GM18511 (cell line): Measurements from ENCODE around the gene ASB3.
A peak's percentile ranks its signal among the peaks of the same experiment; 100 is the strongest.
"Not testable (repeated sequence)": the region's sequence is repeated elsewhere in the genome, so short reads cannot be mapped to it uniquely, and the experiment has no call there.

Experiments
- ATAC-seq: cut with Tn5 transposase; IDR thresholded peaks from one replicate; pipeline ENCODE4 v1.9.1; 2021; ENCODE audit warnings: mild to moderate bottlenecking, moderate library complexity; ENCODE audit not compliant: unreplicated experiment

The ASB3 gene

GRCh38 chr2:53786705-53787613 lies at the start of gene ASB3, which contains the start of gene ERLEC1:
Gene ASB3 (minus strand): TSS chr2:53786953. CDS start chr2:53765572, 21,381 bp downstream.
Gene ERLEC1 (plus strand): TSS chr2:53787044. CDS start chr2:53787211, 167 bp downstream.
- peak; percentile 96 for ATAC-seq

DNA sequence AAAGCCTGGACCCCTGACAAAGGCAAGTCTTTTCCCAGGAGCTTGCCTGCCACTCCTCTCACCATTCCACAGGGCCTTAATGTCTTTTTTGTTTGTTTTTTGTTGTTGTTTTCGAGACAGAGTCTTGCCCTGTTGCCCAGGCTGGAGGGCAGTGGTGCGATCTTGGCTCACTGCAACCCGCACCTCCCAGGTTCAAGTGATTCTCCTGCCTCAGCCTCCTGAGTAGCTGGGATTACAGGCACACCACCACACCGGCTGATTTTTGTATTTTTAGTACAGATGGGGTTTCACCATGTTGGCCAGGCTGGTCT lies 43.2 kb upstream of the ASB3 start:
- not testable (repeated sequence) for ATAC-seq

DNA sequence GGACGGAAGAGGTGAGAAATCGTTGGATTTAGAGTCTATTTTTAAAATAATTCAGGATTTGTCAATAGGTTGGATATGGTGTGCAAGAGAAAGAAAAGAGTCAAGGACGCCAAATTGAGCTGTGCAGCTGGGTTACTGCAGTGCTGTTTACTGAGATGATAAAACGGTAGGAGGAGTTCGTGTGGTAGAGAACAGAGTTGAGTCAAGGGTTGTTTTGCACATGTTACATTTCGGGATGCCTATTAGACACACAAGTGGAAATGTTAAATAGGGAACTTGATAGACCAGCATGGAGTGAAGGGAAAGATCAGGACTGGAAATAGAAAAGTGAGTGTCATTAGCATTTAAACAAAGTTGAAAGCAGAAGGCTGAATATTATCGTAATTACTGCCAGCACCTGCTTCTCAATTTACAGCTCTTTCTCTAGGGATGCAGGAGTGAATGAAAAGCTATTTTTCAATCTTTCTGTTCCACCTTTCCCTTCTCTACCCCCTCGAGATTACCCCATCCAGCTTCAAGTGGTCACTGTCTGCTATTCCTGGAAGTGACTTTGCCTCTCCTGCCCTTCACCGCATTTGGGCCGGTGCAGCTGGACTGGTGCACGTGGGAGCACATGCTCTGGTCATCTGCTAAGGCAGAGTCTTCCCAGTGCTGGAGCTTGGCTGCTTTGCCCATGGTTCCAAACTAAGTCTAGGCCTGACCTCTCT lies 42.7 kb upstream of the ASB3 start:
- no peak for ATAC-seq

- no peak for ATAC-seq
These were observed 41.6 kb upstream of the ASB3 start for GRCh38 chr2:53828331-53828730.

- no peak for ATAC-seq
These were observed 40.8 kb upstream of the ASB3 start for GRCh38 chr2:53827398-53828175.

- no peak for ATAC-seq
These were observed 40.0 kb upstream of the ASB3 start for GRCh38 chr2:53826587-53827397.

DNA sequence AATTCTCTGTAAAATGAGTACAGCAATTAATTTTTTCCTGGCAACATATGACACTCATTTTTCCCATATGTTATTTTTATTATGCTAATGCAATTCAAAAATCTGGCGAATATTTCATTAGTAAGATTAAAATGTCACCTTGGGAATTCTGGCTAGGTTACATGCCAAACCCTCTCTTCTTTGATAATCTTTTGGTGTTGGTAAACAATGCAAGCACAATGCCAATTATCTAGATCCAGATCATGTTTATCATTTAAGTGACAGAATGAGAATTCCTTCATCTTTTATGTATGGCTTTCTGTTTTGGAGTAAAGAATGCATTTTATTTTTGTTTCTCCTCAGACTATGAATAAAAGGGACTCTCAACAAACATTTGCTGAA lies 39.3 kb upstream of the ASB3 start:
- ATAC-seq = no peak

GRCh38 chr2:53823639-53824038 lies 36.9 kb upstream of the ASB3 start:
- not testable (repeated sequence) for ATAC-seq

DNA sequence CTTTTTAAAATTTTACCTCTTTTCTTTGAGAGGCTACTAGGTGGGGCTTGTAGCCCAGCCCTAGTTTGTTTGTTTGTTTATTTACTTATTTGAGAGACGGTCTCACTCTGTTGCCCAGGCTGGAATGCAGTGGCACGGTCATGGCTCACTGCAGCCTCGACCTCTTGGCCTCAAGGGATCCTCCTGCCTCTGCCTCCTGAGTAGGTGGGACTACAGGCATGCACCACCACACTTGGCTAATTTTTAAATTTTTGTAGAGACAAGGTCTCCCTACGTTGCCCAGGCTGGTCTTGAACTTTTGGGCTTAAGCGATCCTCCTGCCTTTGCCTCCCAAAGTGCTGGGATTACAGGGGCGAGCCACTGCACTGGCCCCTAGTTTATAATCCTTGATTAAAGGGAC lies 35.1 kb upstream of the ASB3 start:
- ATAC-seq = no peak

- ATAC-seq = no peak
These were observed 34.0 kb upstream of the ASB3 start for GRCh38 chr2:53820711-53821110.

DNA sequence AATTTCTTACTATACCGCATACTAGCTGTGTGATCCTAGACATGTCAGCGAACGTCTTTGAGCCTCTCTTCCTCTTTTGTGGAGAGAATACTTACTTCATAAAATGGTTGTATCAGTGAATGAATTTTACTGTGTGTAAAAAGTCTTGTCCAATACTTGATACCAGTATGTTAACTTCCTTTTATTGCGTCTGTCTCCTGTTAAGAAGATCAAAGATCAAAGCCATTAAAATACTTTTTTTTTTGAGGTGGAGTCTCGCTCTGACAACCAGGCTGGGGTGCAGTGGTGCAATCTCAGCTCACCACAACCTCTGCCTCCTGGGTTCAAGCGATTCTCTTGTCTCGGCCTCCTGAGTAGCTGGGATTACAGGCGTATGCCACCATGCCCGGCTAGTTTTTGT lies 33.3 kb upstream of the ASB3 start:
- no peak for ATAC-seq

GRCh38 chr2:53819634-53820033 lies 32.9 kb upstream of the ASB3 start:
- no peak for ATAC-seq

DNA sequence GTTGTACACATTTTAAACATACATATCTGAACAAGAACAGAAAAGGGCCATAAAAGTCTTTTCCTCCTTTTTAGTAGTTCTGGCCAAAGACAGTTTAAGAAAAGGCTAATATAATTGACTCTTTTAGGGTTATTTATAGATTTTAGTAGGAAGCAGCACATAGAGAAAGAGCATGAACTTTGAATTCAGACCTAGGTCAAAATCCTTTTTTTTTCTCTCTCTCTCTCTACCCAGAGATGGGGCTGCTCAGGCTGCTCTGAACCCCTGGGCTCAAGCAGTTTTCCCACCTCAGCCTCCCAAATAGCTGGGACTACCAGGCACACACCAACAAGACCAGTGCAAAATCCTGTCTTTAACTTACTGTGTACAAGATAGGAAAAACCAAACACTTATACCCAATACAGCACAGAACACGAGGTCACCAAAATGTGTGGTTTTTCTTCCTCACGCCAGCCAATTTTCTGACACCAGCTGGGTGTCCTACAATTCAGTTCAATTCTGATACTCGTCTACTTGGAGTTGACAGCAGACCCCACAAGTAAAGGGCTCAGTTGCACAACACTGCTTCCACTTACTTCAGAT lies 32.2 kb upstream of the ASB3 start:
- no peak for ATAC-seq

DNA sequence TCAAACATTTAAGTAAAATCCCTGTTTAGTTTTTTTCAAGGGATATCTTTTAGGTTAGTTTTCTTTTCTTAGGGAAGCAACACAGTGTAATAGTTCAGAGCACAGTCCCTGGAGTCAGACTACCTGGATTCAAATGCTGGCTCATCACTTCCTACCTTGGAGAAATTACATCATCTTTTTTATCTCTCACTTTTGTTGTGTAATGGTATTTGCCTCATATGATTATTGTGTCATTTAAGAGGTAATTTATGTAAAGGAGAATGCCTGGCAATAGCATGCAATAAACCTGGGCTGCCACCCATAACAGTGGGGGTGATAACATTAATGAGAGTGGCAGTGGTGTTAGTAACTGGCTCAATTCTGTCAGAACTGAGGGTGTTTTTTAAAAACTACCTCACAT lies 26.4 kb upstream of the ASB3 start:
- no peak for ATAC-seq

GRCh38 chr2:53811601-53812000 lies 24.8 kb upstream of the ASB3 start:
- no peak for ATAC-seq

- ATAC-seq = no peak
These were observed 15.9 kb upstream of the ASB3 start for GRCh38 chr2:53802617-53803151.

DNA sequence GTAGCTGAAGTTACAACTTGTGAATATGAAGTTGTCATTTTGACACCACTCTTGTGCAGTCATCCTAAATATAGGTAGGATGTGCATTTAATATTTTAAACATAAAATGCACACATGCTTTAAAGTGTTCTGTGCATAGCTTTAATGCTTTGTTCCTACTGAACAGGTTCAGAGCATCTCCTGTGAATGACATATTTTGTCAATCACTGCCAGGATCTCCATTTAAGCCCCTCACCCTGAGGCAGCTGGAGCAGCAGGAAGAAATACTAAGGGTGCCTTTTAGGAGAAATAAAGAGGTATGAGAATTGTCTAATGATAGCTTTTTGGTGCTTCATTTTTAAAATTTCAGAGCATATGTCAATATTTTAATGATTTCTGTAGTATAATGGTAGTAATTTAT lies 14.8 kb upstream of the ASB3 start:
- ATAC-seq = no peak

GRCh38 chr2:53793821-53794220 lies 7.1 kb upstream of the ASB3 start:
- ATAC-seq = no peak

GRCh38 chr2:53793261-53793660 lies 6.5 kb upstream of the ASB3 start:
- no peak for ATAC-seq
